GM12878 (cell line): ENCODE data around the gene COBLL1. TPM values are rescaled to one million over a fixed set of nuclear protein-coding genes. Genes with fewer than 3 reads are reported as not detected.

Experiments
- ATAC-seq: fragments of 200-7000 bp; cut with Tn5 transposase; 3 replicates; pipeline ENCODE4 v1.9.1; 2020; ENCODE audit warnings: mild to moderate bottlenecking, moderate library complexity
- BruUV-seq: library from RNA; stranded (reverse); fragments of 400-500 nt; replicated peaks from 2 replicates; lab custom pipeline; 2021; lab: Mats Ljungman, UMichigan
- CTCF ChIA-PET: fragments of 300-600 bp; sonication (Branson Sonifier 250); formaldehyde crosslinking; extraction: SDS; loops from one replicate; lab custom pipeline; 2021; ENCODE audit warnings: inconsistent platforms; lab: Yijun Ruan, JAX
- POLR2A ChIA-PET: fragments of 350-600 bp; formaldehyde crosslinking; extraction: SDS; loops from one replicate; lab custom pipeline; 2021; ENCODE audit warnings: inconsistent platforms; lab: Charles Lee
- RAD21 ChIA-PET: fragments of 300-600 bp; sonication (Branson Sonifier 250); formaldehyde crosslinking; loops from one replicate; lab custom pipeline; 2023; ENCODE audit warnings: antibody characterized with exemption; ENCODE audit not compliant: unreplicated experiment; lab: Charles Lee
- SMC1A ChIA-PET: fragments of 300-600 bp; sonication (Branson Sonifier 250); formaldehyde crosslinking; loops from one replicate; lab custom pipeline; 2023; ENCODE audit not compliant: unreplicated experiment, uncharacterized antibody; lab: Charles Lee
- DNase-seq: peaks from one replicate; pipeline ENCODE4 v3.0.0-alpha.2; 2011; ENCODE audit warnings: low read depth, low spot score
- FAIRE-seq: peaks from 3 replicates; lab custom pipeline; 2011; peaks lifted over from hg19 to GRCh38; lab: Jason Lieb, UNC
- H2AFZ ChIP-seq: 2 replicates; pipeline ENCODE4 v1.6.0; 2011; ENCODE audit warnings: low read depth, low read length, control low read depth; ENCODE audit not compliant: control insufficient read depth
- H3K27ac ChIP-seq: 2 replicates; pipeline ENCODE4 v1.5.1; 2011; ENCODE audit warnings: control low read depth; ENCODE audit not compliant: control insufficient read depth, insufficient read depth
- H3K27me3 ChIP-seq, 2 experiments: replicated peaks in 1 of 2; 2 replicates each; pipeline versions ENCODE4 v1.6.0 to v1.6.1; 2011; ENCODE audit warnings: low read length in 1 of 2; ENCODE audit not compliant: control insufficient read depth in 2 of 2, insufficient read depth in 2 of 2
- H3K36me3 ChIP-seq, 2 experiments: 2 replicates each; pipeline ENCODE4 v1.5.1; 2011; ENCODE audit warnings: low read length in 1 of 2; ENCODE audit not compliant: control insufficient read depth in 2 of 2, insufficient read depth in 2 of 2
- H3K4me1 ChIP-seq: 2 replicates; pipeline ENCODE4 v1.6.1; 2011; ENCODE audit warnings: mild to moderate bottlenecking, low read length, moderate library complexity, mixed read lengths; ENCODE audit not compliant: control insufficient read depth, insufficient read depth
- H3K4me2 ChIP-seq: 2 replicates; pipeline ENCODE4 v1.6.0; 2011; ENCODE audit warnings: control low read depth; ENCODE audit not compliant: control insufficient read depth, insufficient read depth
- H3K4me3 ChIP-seq: fragments of 200-600 bp; sonication (generic); 2 replicates; pipeline ENCODE4 v1.5.1; 2016
- H3K79me2 ChIP-seq: 2 replicates; pipeline ENCODE4 v1.6.0; 2011; ENCODE audit warnings: low read length; ENCODE audit not compliant: control insufficient read depth, insufficient read depth
- H3K9ac ChIP-seq: 2 replicates; pipeline ENCODE4 v1.8.0; 2011; ENCODE audit warnings: low read length, control low read depth, mixed read lengths; ENCODE audit not compliant: control insufficient read depth, insufficient read depth
- H3K9me3 ChIP-seq: replicated peaks from 3 replicates; pipeline ENCODE4 v1.5.1; 2011; ENCODE audit warnings: mild to moderate bottlenecking, low read length; ENCODE audit not compliant: control insufficient read depth, insufficient read depth
- H4K20me1 ChIP-seq: 2 replicates; pipeline ENCODE4 v1.6.0; 2011; ENCODE audit not compliant: control insufficient read depth, insufficient read depth
- BCL3 ChIP-seq: IDR thresholded peaks from 2 replicates; pipeline ENCODE4 v1.6.1; 2011; ENCODE audit warnings: borderline replicate concordance, low read depth, mild to moderate bottlenecking, moderate library complexity, low read length; ENCODE audit not compliant: insufficient read depth, poor library complexity, severe bottlenecking
- E2F4 ChIP-seq: IDR thresholded peaks from 2 replicates; pipeline ENCODE4 v1.6.1; 2012; ENCODE audit warnings: low read depth, low read length, improper control_type of control experiment
- GATAD2B ChIP-seq: fragments of 450-650 bp; conservative IDR thresholded peaks from 2 replicates; pipeline ENCODE4 v1.6.1; 2017; ENCODE audit warnings: low read depth, mild to moderate bottlenecking, moderate library complexity
- JUND ChIP-seq: IDR thresholded peaks from 2 replicates; pipeline ENCODE4 v1.6.1; 2012; ENCODE audit warnings: low read depth, mild to moderate bottlenecking, low read length, improper control_type of control experiment, moderate library complexity
- MYB ChIP-seq: fragments of 150-350 bp; IDR thresholded peaks from 2 replicates; pipeline ENCODE4 v1.6.1; 2014; ENCODE audit warnings: mild to moderate bottlenecking, low read depth, low read length, borderline replicate concordance
- NFXL1 ChIP-seq: fragments of 450-650 bp; IDR thresholded peaks from 2 replicates; pipeline ENCODE4 v1.6.1; 2017; ENCODE audit warnings: antibody characterized with exemption, mild to moderate bottlenecking, borderline replicate concordance
- NR2C1 ChIP-seq: fragments of 450-650 bp; IDR thresholded peaks from 2 replicates; pipeline ENCODE4 v1.6.1; 2017; ENCODE audit warnings: antibody characterized with exemption, mild to moderate bottlenecking, moderate library complexity
- NR2C2 ChIP-seq: IDR thresholded peaks from 2 replicates; pipeline ENCODE4 v1.6.1; 2011; ENCODE audit warnings: borderline replicate concordance, low read depth; ENCODE audit not compliant: control insufficient read depth, insufficient read length
- POLR2A ChIP-seq: IDR thresholded peaks from 2 replicates; pipeline ENCODE4 v1.6.1; 2011; ENCODE audit warnings: low read depth, mild to moderate bottlenecking, low read length
- RAD51 ChIP-seq: fragments of 450-650 bp; IDR thresholded peaks from 2 replicates; pipeline ENCODE4 v1.6.1; 2016; ENCODE audit warnings: moderate library complexity, mild to moderate bottlenecking, inconsistent platforms
- RFX5 ChIP-seq: IDR thresholded peaks from 2 replicates; pipeline ENCODE4 v1.6.1; 2011; ENCODE audit warnings: low read depth, low read length, improper control_type of control experiment
- ZBTB33 ChIP-seq: fragments of 450-650 bp; IDR thresholded peaks from 2 replicates; pipeline ENCODE4 v1.6.1; 2017; ENCODE audit warnings: mild to moderate bottlenecking
- ZNF217 ChIP-seq: fragments of 450-650 bp; IDR thresholded peaks from 2 replicates; pipeline ENCODE4 v1.6.1; 2017; ENCODE audit warnings: antibody characterized with exemption, mild to moderate bottlenecking
- ZNF687 ChIP-seq: fragments of 450-650 bp; IDR thresholded peaks from 2 replicates; pipeline ENCODE4 v1.6.1; 2017; ENCODE audit warnings: mild to moderate bottlenecking, moderate library complexity
- WGBS: methylation state at CpG from one replicate; pipeline ENCODE4 v1.1.6; 2016; ENCODE audit warnings: low lambda C conversion rate; ENCODE audit not compliant: insufficient replicate concordance, insufficient coverage; ENCODE audit errors: missing lambda C conversion rate; 5-methylcytosine and 5-hydroxymethylcytosine counted together
- in situ Hi-C: fragments of 300-500 bp; cut with MboI; formaldehyde crosslinking; loops from 9 replicates; pipeline ENCODE4 v1.14.3; 2018; ENCODE audit warnings: mixed read lengths
- intact Hi-C: fragments of 100-400 bp; cut with micrococcal nuclease; formaldehyde crosslinking; loops from one replicate; pipeline ENCODE4 v1.14.2; 2022; ENCODE audit not compliant: unreplicated experiment
- polyA plus RNA-seq, 11 experiments: library from polyadenylated mRNA; depleted of rRNA in 4 of 11; unstranded in 6 of 11; stranded (reverse) in 5 of 11; fragments of >200 nt; fragmentation: Nextera tagmentation in 4 of 11; fragmentation: Illumina TruSeq in 1 of 11; extraction: Ambion mirVana in 4 of 11; extraction: Trizol in 1 of 11; gene quantifications; 1 replicate in 1 of 11; 2 replicates in 10 of 11; pipeline versions ENCODE4 v1.2.1 to v1.2.3, GENCODE V29; 2011 to 2016; ENCODE audit warnings: inconsistent platforms in 2 of 11, missing spikeins in 2 of 11, low read depth in 1 of 11
- total RNA-seq, 4 experiments: library from RNA; depleted of rRNA in 3 of 4; stranded (reverse); fragments of >200 nt in 3 of 4; fragmentation: Illumina TruSeq in 1 of 4; extraction: Trizol in 1 of 4; gene quantifications; 2 replicates each; pipeline versions ENCODE4 v1.2.1 to v1.2.3, GENCODE V29; 2013 to 2021

Gene COBLL1
- total and polyA plus RNA-seq, 10 of the 15 experiments (the other 5 are each of a cell fraction or from before 2014, with no cell fraction given): 0.46 TPM; not detected in 9

- H3K4me1 ChIP-seq: no peaks in the 10 kb centered on the region
- ChIA-PET RAD21 (no interaction called here), POLR2A (no interaction called here), SMC1A (no interaction called here), CTCF (no interaction called here)
- no peaks in the 10 kb centered on the region for H3K27me3 ChIP-seq
- DNase-seq (no peak), FAIRE-seq (no peak), ATAC-seq (no peak)
- H3K9me3 ChIP-seq: no peaks in the 10 kb centered on the region
- H4K20me1 ChIP-seq: no peaks in the 10 kb centered on the region; the same call in 1 of the 2 replicates
- no peak overlapping the region for H3K9ac ChIP-seq
- H3K27ac ChIP-seq: no peak overlapping the region
- no TSS peak for BruUV-seq
- H2AFZ ChIP-seq: no peak overlapping the region
- no peaks in the 10 kb centered on the region for H3K36me3 ChIP-seq
- intact Hi-C loops (no loop called here), in situ Hi-C loops (no loop called here)
- no peak overlapping the region for H3K4me2 ChIP-seq
- no peaks in the 10 kb centered on the region for H3K79me2 ChIP-seq
- no peak overlapping the region for H3K4me3 ChIP-seq
- 18% methylated on average over 4 of the region's 4 CpGs for WGBS
- TF ChIP-seq MYB (no peak), NR2C1 (no peak), RAD51 (no peak), RFX5 (no peak), ZBTB33 (no peak), NR2C2 (no peak), ZNF217 (no peak), BCL3 (no peak), ZNF687 (no peak), JUND (no peak), E2F4 (no peak), POLR2A (no peak), NFXL1 (no peak), GATAD2B (no peak)
These were observed 37.7 kb downstream of the COBLL1 start for GRCh38 chr2:164803776-164804466.
